ENCODE results near the gene CAMK2N1. TPM values are rescaled to one million over a fixed set of nuclear protein-coding genes. Genes with fewer than 3 reads are reported as not detected.

The CAMK2N1 gene
- total and polyA plus RNA-seq, 2 of the 13 experiments (the other 11 are each of a cell fraction or from before 2014, with no cell fraction given), result 38.0 to 38.6 TPM

- TF ChIP-seq ZNF280B (CRISPR knock-in tag; IDR thresholded peaks at IDR 0.05; ENCODE audit: borderline replicate concordance) (0 out of 2 replicates have a peak, but pooled peaks have one; percentile 31), ZNF790 (CRISPR knock-in tag; IDR thresholded peaks at IDR 0.05; ENCODE audit: borderline replicate concordance) (peak; percentile 45; the same call in 1 of the 2 replicates), AGO2 (optimal IDR thresholded peaks at IDR 0.05; ENCODE audit: low read depth, low read length) (peak; percentile 99), E2F2 (CRISPR knock-in tag; IDR thresholded peaks at IDR 0.05; ENCODE audit: borderline replicate concordance) (0 out of 2 replicates have a peak, but pooled peaks have one; percentile 61), MXI1 (IDR thresholded peaks at IDR 0.05; ENCODE audit: borderline replicate concordance, low read depth, low read length) (no peak)
Measured at GRCh38 chr1:20484519-20485462, 1.2 kb downstream of the CAMK2N1 start (continued).

- H3K4me2 ChIP-seq (ENCODE audit: low read depth, low read length), result peak overlapping the region; percentile 81
- peak overlapping the region; percentile 99 for H3K9ac ChIP-seq (ENCODE audit: insufficient read depth, low read depth, low read length)
- H4K20me1 ChIP-seq (ENCODE audit: insufficient read depth, low read length), result no peaks in the 10 kb centered on the region; the same call in 1 of the 2 replicates
- H3K4me1 ChIP-seq (ENCODE audit: insufficient read depth, low read length), result peaks cover 57% of the 10 kb centered on the region
- H3K27ac ChIP-seq (ENCODE audit: extremely low read length, insufficient read depth, low read length), result peak overlapping the region; percentile 92
- no peaks in the 10 kb centered on the region; a peak in 1 of 5 replicates for H3K27me3 ChIP-seq (ENCODE audit: control insufficient read depth in 1 of 2, insufficient read depth in 2 of 2, low read length in 2 of 2)
- BruUV-seq (replicated peaks), result no TSS peak
- ATAC-seq (peak; percentile 1; the same call in 1 of the 3 replicates), FAIRE-seq (no peak), DNase-seq (ENCODE audit: low spot score) (no peak)
- in situ Hi-C loops (cut with HindIII; ENCODE audit: extremely low pct_ligation_motif_present, low pct_unique_long_range_greater_than_20kb), result no loop called here
- H3K79me2 ChIP-seq (ENCODE audit: insufficient read depth, low read length), result peaks cover 51% of the 10 kb centered on the region
- no peak overlapping the region for H2AFZ ChIP-seq (ENCODE audit: low read length)
- H3K36me3 ChIP-seq (replicated peaks in 1 of 2; ENCODE audit: control insufficient read depth in 1 of 2, insufficient read depth in 2 of 2, low read length in 2 of 2), result no peaks in the 10 kb centered on the region
- WGBS (ENCODE audit: low lambda C conversion rate), result under 1% methylated on average over 25 of the region's 58 CpGs
- peak overlapping the region; percentile 90 to 95 (median 92) for H3K4me3 ChIP-seq (replicated peaks in 1 of 3; ENCODE audit: insufficient read depth in 1 of 3, low read depth in 2 of 3, low read length in 3 of 3)
- ChIA-PET CTCF (ENCODE audit: low intra/inter-chr PET ratio, low total read pairs) (interaction anchor here (1.4 to 2.1 kb wide), 2 partner anchors 13 to 15 kb away, joined by 3 to 11 read pairs; no protein-coding TSS in a partner anchor), POLR2A (interaction anchor here (1.0 to 4.3 kb wide), 6 partner anchors 8 to 45 kb away, joined by 3 to 60 read pairs (median 4); no protein-coding TSS in a partner anchor)
- no peaks in the 10 kb centered on the region for H3K9me3 ChIP-seq (ENCODE audit: low read length)
- intact Hi-C loops (cut with micrococcal nuclease; ENCODE audit: unreplicated experiment), result loop anchor here (5.0 kb wide), 1 partner anchor 42 kb away; no protein-coding TSS in a partner anchor
- TF ChIP-seq PLSCR1 (CRISPR knock-in tag; IDR thresholded peaks at IDR 0.05; ENCODE audit: borderline replicate concordance) (no peak), SUZ12 (IDR thresholded peaks at IDR 0.05; ENCODE audit: low read depth, low read length) (no peak)
Measured at GRCh38 chr1:20483833-20484518, 2.0 kb downstream of the CAMK2N1 start.
